Stimulated activated CD4-positive, alpha-beta T cell treated with anti-CD3 and anti-CD28 coated beads, Interleukin-1b, Interleukin-23, amount 100 ng/mL, for 24 hours (primary cell): ENCODE measurements around the gene MRRF.
"Not testable (repeated sequence)": the region's sequence is repeated elsewhere in the genome, so short reads cannot be mapped to it uniquely, and the experiment has no call there.

ENCODE experiments used
- DNase-seq, 4 experiments: peaks; one replicate each; pipeline ENCODE4 v3.0.0-alpha.2; 2020; ENCODE audit warnings: low read depth in 4 of 4, low spot score in 1 of 4

MRRF gene

DNA sequence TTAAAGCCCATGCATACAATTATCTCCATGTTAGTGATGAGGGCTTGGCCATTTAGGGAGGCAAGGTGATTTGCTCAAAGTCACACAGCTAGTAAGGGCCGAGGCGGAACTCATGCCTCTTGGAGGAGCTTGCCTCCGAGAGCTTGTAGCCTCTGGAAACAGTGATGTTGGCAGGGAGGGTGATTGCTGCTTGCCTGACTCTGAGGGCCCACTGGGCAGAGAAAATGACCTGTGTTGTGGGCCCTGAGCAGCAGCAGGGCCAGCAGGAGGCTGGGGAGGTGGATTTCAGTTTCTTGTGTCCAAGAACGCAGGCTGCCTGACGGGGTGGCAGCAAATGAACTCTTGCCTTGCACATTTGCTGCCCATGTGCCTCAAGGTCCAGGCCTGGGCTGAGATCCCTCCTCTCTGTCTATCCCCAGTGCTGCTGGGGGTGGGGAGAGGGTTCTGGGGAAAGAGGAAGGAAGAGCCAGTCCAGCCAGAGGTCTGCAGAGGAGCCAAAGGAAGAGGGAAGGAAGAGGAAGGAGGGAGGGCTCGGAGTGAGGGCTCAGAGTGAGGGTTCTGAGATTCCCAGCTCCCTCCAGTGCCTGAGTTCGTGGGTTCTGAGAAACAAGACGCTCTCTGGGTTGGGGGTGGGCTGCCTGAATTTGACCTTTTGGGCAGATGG, 90.0 kb downstream of the MRRF start:
- no peak for DNase-seq

- no peak for DNase-seq
Measured at GRCh38 chr9:122355336-122355875, 90.7 kb downstream of the MRRF start.

GRCh38 chr9:122356627-122357026, 91.9 kb downstream of the MRRF start:
- no peak for DNase-seq

- no peak for DNase-seq
Measured at GRCh38 chr9:122360891-122361290, 96.2 kb downstream of the MRRF start.

DNA sequence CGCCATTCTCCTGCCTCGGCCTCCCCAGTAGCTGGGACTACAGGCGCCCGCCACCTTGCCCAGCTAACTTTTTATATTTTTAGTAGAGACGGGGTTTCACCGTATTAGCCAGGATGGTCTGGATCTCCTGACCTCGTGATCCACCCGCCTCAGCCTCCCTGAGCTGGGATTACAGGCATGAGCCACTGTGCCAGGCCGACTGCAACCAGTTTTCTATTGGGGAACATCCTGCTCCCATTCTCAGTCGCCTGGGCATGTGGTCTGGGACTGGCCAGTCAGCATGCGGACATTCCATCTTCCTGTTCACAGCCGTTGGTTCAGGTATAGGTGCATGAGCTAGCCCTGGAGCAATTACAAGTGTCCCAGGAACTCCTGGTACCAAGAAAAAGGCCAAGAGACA, 98.4 kb downstream of the MRRF start:
- DNase-seq: not testable (repeated sequence)

GRCh38 chr9:122364117-122364782, 99.6 kb downstream of the MRRF start:
- DNase-seq: no peak

GRCh38 chr9:122364783-122365150, 100.1 kb downstream of the MRRF start:
- DNase-seq: no peak

- no peak for DNase-seq
Measured at GRCh38 chr9:122366074-122366660, 101.5 kb downstream of the MRRF start.

- DNase-seq: no peak
Measured at GRCh38 chr9:122367065-122367464, 102.4 kb downstream of the MRRF start.

- no peak for DNase-seq
Measured at GRCh38 chr9:122367774-122368460, 103.2 kb downstream of the MRRF start.

- DNase-seq: no peak
Measured at GRCh38 chr9:122368642-122369041, 104.0 kb downstream of the MRRF start.

DNA sequence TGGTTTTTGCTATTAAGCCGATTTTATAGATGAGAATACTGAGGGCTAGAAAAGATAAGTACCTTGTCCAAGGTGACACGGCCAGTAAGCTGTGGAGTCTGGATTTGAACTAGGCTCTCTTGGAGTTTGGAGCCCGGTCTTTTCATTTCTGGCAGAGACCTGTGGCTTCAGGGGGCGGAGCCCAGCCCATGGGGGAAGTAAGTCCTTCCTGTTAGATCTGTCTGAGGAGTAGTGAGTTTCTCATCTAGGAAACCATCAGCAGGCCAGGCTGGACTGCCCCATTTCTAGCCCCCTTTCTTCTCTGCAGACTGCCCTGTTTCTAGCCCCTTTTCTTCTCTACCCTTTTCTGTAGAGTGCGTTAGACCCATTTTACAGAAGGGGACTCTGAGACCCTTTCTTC, 105.6 kb downstream of the MRRF start:
- no peak for DNase-seq

DNA sequence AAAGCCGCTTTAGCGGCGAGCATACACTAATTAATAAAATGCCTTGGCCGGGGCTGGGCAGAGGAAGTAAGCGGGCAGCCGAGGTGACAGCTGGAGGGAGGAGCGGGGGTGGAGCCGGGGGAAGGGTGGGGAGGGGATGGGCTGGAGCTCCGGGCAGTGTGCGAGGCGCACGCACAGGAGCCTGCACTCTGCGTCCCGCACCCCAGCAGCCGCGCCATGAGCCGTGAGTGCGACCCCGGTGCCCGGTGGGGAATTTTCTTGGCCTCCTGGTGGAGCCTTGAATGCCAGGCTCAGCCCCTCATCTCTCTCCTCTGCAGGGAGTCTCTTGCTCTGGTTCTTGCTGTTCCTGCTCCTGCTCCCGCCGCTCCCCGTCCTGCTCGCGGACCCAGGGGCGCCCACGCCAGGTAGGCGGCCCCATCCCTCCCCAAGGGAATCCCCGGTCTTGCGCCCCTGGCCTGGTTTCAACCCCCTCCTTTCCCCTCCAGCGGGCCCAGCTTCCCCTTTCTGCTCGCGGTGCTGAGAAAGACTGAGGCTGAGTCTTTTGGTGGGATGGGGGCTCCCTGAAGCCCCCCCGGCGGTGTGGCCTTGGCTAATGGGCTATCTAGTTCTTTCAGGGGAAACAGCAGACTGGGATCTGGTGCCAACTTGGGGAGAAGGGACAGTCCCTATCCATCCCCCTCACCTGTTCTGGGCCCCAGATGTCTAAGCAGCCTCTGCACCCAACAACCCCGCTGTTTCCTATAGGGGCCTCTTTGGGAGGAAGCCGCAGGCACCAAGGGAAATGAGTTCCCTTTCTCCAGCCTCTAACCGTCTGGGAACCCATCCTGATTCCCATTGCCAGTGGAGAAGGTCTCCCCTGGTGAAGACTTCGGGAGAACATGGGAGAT, 106.4 kb downstream of the MRRF start, which contains the start of gene PTGS1:
Gene PTGS1 (plus strand): TSS at position 156 of the 887 bp plus-strand sequence. CDS start 61 bp downstream, at position 217.
- DNase-seq: no peak

- DNase-seq: no peak
Measured at GRCh38 chr9:122371846-122372245, 107.2 kb downstream of the MRRF start.

DNA sequence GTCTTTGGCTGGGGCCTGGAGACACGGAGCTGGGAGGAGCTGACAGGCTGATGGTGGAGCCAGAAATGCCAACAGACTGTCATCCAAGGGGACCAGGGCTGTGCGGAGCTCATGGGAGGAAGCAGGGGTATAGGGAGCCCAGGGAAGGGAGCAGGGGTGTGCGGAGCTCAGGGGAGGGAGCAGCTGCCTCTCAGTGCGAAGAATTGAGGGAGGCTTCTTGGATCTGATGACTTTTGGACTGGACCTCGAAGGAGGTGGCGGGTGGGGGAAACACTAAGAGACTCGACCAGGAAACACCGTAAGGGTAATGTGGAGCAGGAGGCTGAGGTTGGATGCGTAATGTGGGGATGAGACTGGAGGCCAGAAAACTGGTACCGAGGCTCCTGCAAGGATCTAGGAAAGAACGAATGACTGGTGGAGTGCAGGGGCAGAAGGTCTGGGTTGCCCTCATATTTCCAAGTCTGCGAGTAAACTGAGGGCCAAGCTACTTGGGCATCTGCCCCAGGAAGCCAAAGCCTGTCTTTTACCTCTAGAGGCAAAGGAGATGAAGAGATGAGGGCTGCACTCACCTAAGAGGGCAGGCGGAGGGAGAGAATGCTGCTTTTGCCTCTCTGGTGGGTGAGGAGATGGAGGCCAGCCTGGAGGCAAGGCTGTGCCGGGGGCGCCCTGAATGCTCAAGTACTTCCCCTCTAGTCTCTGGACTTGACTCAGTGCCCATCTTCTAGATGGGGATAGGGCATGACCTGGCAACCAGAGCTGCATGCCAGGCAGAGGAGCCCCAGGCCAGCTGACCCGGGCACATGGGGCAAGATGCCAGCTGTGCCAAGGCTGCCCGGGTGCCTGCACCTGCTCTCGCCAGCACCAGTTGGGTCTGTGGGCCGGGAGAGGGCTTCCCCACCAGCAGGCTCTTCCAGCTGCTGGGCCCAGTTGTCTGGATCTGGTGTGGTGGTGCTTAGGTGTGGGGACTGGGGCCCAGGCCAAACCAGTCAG, 108.5 kb downstream of the MRRF start:
- DNase-seq: no peak

GRCh38 chr9:122374885-122375420, 110.3 kb downstream of the MRRF start:
- no peak for DNase-seq

- no peak for DNase-seq
Measured at GRCh38 chr9:122376796-122377195, 112.1 kb downstream of the MRRF start.

DNA sequence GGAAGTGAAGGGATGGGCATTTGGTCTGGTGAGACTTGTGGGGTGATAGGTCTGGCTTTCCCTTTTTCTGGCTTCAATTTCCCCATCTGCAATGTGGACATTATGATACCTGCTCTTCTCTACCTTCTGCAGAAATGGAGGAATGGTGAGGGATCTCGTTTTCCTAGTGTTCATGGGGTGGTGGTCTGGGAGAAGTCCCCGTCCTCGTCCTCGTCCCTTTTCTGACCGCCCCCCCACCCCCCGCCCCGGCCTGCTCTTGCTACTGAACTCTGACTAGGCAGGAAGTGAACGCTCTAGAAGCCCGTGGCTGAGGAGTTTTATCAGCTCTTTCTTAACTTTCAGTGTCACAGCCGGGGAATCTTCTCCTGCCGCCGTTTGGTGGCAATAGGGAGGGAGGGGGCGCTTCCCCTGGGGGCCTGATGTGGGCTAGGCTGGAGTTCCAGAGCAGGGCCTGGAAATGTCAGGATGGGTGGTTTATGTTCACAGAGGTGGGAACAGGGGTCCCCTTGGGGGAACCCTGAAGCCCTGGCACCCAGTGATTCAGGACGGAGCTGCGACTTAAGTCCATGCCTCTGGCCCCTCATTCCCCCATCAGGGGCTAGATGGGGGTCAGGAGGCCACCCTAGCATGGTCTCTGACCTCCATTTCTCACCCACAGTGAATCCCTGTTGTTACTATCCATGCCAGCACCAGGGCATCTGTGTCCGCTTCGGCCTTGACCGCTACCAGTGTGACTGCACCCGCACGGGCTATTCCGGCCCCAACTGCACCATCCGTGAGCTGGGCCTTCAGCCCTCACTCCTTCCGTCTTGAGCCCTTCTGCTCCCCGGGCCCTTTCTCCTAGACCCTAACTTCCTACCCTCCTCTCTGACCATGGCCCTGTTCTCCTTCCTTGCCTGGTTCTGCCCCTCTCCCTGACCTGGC, 112.8 kb downstream of the MRRF start:
- DNase-seq: no peak
